Esophagus squamous epithelium (tissue), 5 donors: Measurements from ENCODE around the gene RANBP1. TPM values are rescaled to one million over a fixed set of nuclear protein-coding genes. Genes with fewer than 3 reads are reported as not detected.

Source experiments
- DNase-seq: peaks from one replicate; lab custom pipeline; 2025; lab: John Stamatoyannopoulos, UW
- H3K27ac ChIP-seq, 4 donors: fragments of 200-600 bp; sonication (generic); one replicate each; pipeline ENCODE4 v1.5.1; 2016 to 2019; ENCODE audit warnings: mild to moderate bottlenecking in 1 of 4
- H3K27me3 ChIP-seq, 4 donors: fragments of 200-600 bp; sonication (generic); 1 replicate in 3 of 4; 2 replicates in 1 of 4; pipeline versions ENCODE4 v1.5.1 to v1.6.0; 2017 to 2021; ENCODE audit warnings: antibody characterized with exemption in 1 of 4
- H3K36me3 ChIP-seq, 3 donors: fragments of 200-600 bp; sonication (generic); one replicate each; pipeline ENCODE4 v1.5.1; 2016 to 2019
- H3K4me1 ChIP-seq, 3 donors: fragments of 200-600 bp; sonication (generic); one replicate each; pipeline ENCODE4 v1.5.1; 2017 to 2019
- H3K4me3 ChIP-seq, 4 donors: fragments of 200-600 bp; sonication (generic); 1 replicate in 3 of 4; 2 replicates in 1 of 4; pipeline ENCODE4 v1.5.1; 2016 to 2019; ENCODE audit warnings: mild to moderate bottlenecking in 2 of 4, moderate library complexity in 1 of 4
- H3K9me3 ChIP-seq, 3 donors: fragments of 200-600 bp; sonication (generic); one replicate each; pipeline ENCODE4 v1.5.1; 2016 to 2019
- POLR2A ChIP-seq, 4 donors: fragments of 450-650 bp; IDR thresholded peaks; one replicate each; pipeline ENCODE4 v1.6.1; 2017; ENCODE audit warnings: antibody characterized with exemption in 4 of 4, mild to moderate bottlenecking in 4 of 4, moderate library complexity in 3 of 4
- WGBS, 2 donors: methylation state at CpG; one replicate each; pipeline ENCODE4 v1.1.5; 2018; 5-methylcytosine and 5-hydroxymethylcytosine counted together
- intact Hi-C: fragments of 100-400 bp; cut with DNase I; formaldehyde crosslinking; loops from one replicate; pipeline ENCODE4 v1.15.0; 2022
- total RNA-seq, 4 donors: library from RNA; depleted of rRNA; stranded (reverse); fragments of >200 nt; gene quantifications; one replicate each; pipeline ENCODE4 v1.1.0, GENCODE V29; 2016
- TF ChIP-seq, protein P1 (sequence below), 6 experiments: fragments of 450-650 bp in 4 of 6; fragments of 200-600 bp in 2 of 6; sonication (generic) in 2 of 6; IDR thresholded peaks; one replicate each; pipeline ENCODE4 v1.5.1; 2016 to 2019; ENCODE audit warnings: antibody characterized with exemption in 6 of 6, mild to moderate bottlenecking in 4 of 6, moderate library complexity in 4 of 6
- donor health status: DM: yes; HTN: yes; CAD: no.

The RANBP1 gene
- total RNA-seq, 4 donors from 2014 or later, result 178 to 358 (median 212) TPM

DNA sequence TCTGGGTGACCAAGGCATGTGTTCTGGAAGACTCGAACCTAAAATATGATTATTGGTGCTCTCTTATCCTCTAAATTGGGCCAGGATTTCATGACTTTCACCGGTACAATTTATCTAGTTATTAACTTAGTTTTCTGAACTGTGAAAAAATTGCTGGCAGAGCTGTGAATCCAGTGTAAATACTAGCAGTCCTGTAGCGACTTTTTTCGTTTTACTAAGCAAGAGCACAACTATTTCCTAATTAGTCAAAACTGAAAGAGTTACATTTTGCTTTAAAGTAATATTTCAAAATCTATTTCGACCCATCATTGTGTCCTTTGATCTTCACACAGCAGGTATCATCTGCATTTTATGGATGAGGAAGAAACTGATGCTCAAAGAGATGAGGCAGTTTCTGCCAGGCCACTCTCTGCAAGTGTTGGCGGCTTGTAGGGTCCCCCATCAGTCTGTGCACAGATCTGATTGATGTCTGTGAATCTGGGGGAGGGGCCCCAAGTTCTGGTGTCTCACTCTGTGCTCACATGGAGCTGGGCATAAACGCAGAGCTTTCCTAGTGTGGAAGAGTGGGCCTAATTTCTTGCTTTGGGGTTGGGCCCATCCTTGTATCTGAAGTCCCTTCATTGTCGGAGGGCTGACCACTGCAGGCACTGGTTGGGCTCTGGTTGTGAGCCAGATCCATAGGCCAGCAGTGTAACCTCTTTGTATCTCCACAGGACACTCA is 2.6 kb downstream of the RANBP1 start:
- Histone ChIP-seq H3K27ac (peak overlapping the region; percentile 71 to 93 (median 90)), H3K9me3 (no peaks in the 10 kb centered on the region), H3K4me3 (peak overlapping the region; percentile 77 to 90 (median 85)), H3K4me1 (peaks cover 30 to 72% (median 30%) of the 10 kb centered on the region in 3 donors), H3K27me3 (no peaks in the 10 kb centered on the region), H3K36me3 (peaks cover 9 to 64% (median 14%) of the 10 kb centered on the region in 3 donors)
- intact Hi-C loops, result loop anchor here (10.0 kb wide), 2 partner anchors 94 to 144 kb away; partner anchors contain the start of gene TANGO2
- 7 to 8% methylated on average over 7 to 8 of the region's 8 CpGs for WGBS, 2 donors
- DNase-seq, result no peak
- TF ChIP-seq, protein P1, sequence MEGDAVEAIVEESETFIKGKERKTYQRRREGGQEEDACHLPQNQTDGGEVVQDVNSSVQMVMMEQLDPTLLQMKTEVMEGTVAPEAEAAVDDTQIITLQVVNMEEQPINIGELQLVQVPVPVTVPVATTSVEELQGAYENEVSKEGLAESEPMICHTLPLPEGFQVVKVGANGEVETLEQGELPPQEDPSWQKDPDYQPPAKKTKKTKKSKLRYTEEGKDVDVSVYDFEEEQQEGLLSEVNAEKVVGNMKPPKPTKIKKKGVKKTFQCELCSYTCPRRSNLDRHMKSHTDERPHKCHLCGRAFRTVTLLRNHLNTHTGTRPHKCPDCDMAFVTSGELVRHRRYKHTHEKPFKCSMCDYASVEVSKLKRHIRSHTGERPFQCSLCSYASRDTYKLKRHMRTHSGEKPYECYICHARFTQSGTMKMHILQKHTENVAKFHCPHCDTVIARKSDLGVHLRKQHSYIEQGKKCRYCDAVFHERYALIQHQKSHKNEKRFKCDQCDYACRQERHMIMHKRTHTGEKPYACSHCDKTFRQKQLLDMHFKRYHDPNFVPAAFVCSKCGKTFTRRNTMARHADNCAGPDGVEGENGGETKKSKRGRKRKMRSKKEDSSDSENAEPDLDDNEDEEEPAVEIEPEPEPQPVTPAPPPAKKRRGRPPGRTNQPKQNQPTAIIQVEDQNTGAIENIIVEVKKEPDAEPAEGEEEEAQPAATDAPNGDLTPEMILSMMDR (IDR thresholded peaks at IDR 0.05), result no peak
- TF ChIP-seq POLR2A (IDR thresholded peaks at IDR 0.05), result no peak

DNA sequence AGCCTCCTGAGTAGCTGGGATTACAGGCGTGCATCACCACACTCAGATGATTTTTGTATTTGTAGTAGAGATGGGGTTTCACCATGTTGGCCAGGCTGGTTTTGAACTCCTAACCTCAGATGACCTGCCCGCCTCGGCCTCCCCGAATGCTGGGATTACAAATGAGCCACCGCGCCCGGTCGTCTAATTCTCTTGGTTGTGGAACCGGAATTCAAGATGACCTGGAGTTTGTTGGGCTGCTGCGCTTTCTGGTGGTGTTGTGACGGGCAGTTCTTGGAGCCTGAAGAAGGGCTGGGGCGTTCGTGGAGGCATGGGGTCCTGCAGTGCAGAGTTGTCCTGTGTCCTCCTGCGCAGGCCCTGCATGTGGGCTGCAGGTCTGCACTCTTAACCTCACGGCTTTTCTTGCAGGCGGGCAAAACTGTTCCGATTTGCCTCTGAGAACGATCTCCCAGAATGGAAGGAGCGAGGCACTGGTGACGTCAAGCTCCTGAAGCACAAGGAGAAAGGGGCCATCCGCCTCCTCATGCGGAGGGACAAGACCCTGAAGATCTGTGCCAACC is 6.0 kb downstream of the RANBP1 start:
- H3K27me3 ChIP-seq, result no peaks in the 10 kb centered on the region
- TF ChIP-seq, protein P1 (IDR thresholded peaks at IDR 0.05), result no peak
- TF ChIP-seq POLR2A (IDR thresholded peaks at IDR 0.05), result no peak
- no peak overlapping the region for H3K27ac ChIP-seq
- no peak for DNase-seq
- H3K36me3 ChIP-seq, result peaks cover 10 to 73% (median 29%) of the 10 kb centered on the region in 3 donors
- no peaks in the 10 kb centered on the region for H3K9me3 ChIP-seq
- intact Hi-C loops, result no loop called here
- WGBS, 2 donors, result 77 to 100% methylated on average over 6 to 17 of the region's 22 CpGs
- H3K4me3 ChIP-seq, result no peak overlapping the region
- H3K4me1 ChIP-seq, result peaks cover 16 to 43% (median 19%) of the 10 kb centered on the region in 3 donors

DNA sequence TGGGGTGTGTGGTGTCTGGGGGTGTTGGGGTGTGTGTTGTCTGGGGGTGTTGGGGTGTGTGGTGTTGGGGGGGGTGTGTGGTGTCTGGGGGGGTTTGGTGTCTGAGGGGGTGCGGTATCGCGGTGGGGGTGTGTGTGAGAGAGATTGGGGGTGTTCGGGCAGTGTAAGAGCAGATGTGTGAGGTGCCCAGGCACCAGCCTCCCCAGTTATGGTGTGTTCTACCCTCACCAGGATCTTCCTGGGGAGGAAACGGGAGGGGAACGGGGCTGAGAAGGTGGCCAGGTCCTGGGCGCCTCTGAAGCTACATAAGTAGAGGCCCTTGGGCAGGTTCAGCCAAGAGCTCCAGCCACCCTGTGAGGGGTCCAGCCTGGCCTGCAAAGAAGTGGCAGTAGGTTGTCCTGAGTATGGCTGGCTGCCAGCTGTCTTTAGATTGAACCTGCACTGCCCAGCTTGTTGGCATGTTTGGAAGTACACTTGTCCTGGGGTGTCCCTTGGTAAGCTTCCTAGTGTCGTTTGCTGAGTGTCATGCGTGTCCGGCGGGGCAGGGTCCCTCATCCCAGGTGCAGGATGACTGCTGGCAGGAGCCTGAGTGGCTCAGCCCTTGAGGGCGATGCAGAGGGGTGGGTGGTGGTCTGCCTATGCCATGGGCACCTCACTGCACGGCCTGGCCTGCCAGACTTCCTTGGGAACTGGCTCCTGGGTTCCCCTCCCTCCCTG is 7.6 kb downstream of the RANBP1 start:
- 91 to 93% methylated on average over 7 to 10 of the region's 13 CpGs for WGBS, 2 donors
- intact Hi-C loops, result no loop called here
- TF ChIP-seq, protein P1 (IDR thresholded peaks at IDR 0.05), result no peak
- no peak for TF ChIP-seq POLR2A (IDR thresholded peaks at IDR 0.05)

DNA sequence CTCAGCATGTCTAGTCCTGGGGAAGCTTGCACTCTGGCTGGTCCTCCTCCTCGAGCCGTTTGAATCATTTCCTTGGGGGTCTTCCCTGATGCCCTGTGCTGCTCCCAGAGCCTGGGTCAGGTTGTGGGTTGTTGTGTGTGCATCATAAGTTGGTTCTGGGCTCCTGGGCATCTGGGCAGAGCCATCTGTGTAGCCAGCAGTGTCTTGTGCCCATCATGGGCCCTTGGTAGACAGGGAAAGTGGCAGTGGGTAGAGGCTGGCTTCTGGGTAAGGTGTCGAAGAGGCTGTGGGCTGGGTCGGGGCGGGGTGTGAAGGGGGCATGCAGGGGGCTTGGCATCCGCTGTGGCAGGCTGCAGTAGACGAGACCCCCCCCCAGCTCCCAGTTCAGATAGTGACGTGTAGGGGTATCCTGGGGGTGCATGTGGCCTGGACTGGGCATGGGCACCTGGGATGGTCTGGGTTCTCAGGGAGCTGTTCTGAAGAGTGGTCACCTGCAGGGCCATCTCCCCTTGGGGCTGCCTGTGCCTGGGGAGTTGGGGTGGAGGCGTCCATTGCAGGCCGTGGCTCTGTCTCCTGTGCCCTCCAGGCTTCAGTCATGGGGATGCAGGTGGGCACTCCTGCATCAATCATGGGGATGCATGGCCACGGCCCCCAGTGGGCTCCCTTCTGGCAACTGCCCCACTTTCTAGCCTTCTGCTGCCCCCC is 8.3 kb downstream of the RANBP1 start:
- WGBS, 2 donors, result 89 to 100% methylated on average over 4 to 6 of the region's 11 CpGs
- H3K9me3 ChIP-seq, result no peaks in the 10 kb centered on the region
- TF ChIP-seq POLR2A (IDR thresholded peaks at IDR 0.05), result no peak
- TF ChIP-seq, protein P1 (IDR thresholded peaks at IDR 0.05), result no peak
- H3K27ac ChIP-seq, result no peak overlapping the region
- H3K27me3 ChIP-seq, result no peaks in the 10 kb centered on the region
- peaks cover 10 to 80% (median 29%) of the 10 kb centered on the region in 3 donors for H3K36me3 ChIP-seq
- H3K4me1 ChIP-seq, result peaks cover 5 to 27% (median 5%) of the 10 kb centered on the region in 3 donors
- no peak for DNase-seq
- H3K4me3 ChIP-seq, result no peak overlapping the region
- intact Hi-C loops, result no loop called here

More for the DNA sequence above, 7.6 kb downstream of the RANBP1 start:
- Histone ChIP-seq H3K4me3 (no peak overlapping the region), H3K27me3 (no peaks in the 10 kb centered on the region), H3K9me3 (no peaks in the 10 kb centered on the region), H3K27ac (no peak overlapping the region), H3K36me3 (peaks cover 10 to 84% (median 29%) of the 10 kb centered on the region in 3 donors), H3K4me1 (peaks cover 7 to 34% (median 12%) of the 10 kb centered on the region in 3 donors)
- DNase-seq, result no peak
